GM19238 (cell line): Measurements from ENCODE around the gene TMEM254.
"Not testable (repeated sequence)": the region's sequence is repeated elsewhere in the genome, so short reads cannot be mapped to it uniquely, and the experiment has no call there.

Experiments
- DNase-seq: peaks from one replicate; pipeline ENCODE4 v3.0.0; 2011; ENCODE audit warnings: low spot score; ENCODE audit not compliant: insufficient read length

The TMEM254 gene

GRCh38 chr10:80132299-80133139 is 54.1 kb downstream of the TMEM254 start, which contains the start of gene PLAC9:
Gene PLAC9, plus strand, starts transcription at chr10:80132730. Its CDS starts 33 bp downstream, at chr10:80132763.
- no peak for DNase-seq

- DNase-seq = no peak
These were observed 54.7 kb downstream of the TMEM254 start for GRCh38 chr10:80133206-80133605.

- not testable (repeated sequence) for DNase-seq
These were observed 55.2 kb downstream of the TMEM254 start for GRCh38 chr10:80133687-80134086.

- no peak for DNase-seq
These were observed 57.7 kb downstream of the TMEM254 start for GRCh38 chr10:80136134-80136571.

GRCh38 chr10:80137031-80137862 is 58.8 kb downstream of the TMEM254 start:
- DNase-seq = no peak

- DNase-seq = no peak
These were observed 59.5 kb downstream of the TMEM254 start for GRCh38 chr10:80137920-80138319.

- DNase-seq = no peak
These were observed 60.8 kb downstream of the TMEM254 start for GRCh38 chr10:80139265-80139664.

GRCh38 chr10:80140251-80140650 is 61.8 kb downstream of the TMEM254 start:
- DNase-seq = no peak

GRCh38 chr10:80141696-80142460 is 63.4 kb downstream of the TMEM254 start:
- no peak for DNase-seq
